HEK293 (cell line): ENCODE data around the gene REEP6.
A peak's percentile ranks its signal among the peaks of the same experiment; 100 is the strongest.

Experiments
- BCL11A ChIP-seq: fragments of 450-650 bp; formaldehyde crosslinking; IDR thresholded peaks from 2 replicates; pipeline ENCODE4 v1.5.1; 2016; ENCODE audit warnings: low read depth, missing biosample characterization, missing genetic modification characterization
- BCL11B ChIP-seq: fragments of 450-650 bp; formaldehyde crosslinking; IDR thresholded peaks from 2 replicates; pipeline ENCODE4 v1.5.1; 2016; ENCODE audit warnings: low read depth, missing biosample characterization, missing genetic modification characterization
- FEZF1 ChIP-seq: fragments of 450-650 bp; formaldehyde crosslinking; IDR thresholded peaks from 2 replicates; pipeline ENCODE4 v1.5.1; 2016; ENCODE audit warnings: missing biosample characterization, missing genetic modification characterization
- GLIS2 ChIP-seq: fragments of 450-650 bp; formaldehyde crosslinking; IDR thresholded peaks from 2 replicates; pipeline ENCODE4 v1.5.1; 2016; ENCODE audit warnings: missing biosample characterization, missing genetic modification characterization
- HOXD13 ChIP-seq: sonication (generic); formaldehyde crosslinking; IDR thresholded peaks from 2 replicates; pipeline ENCODE4 v1.8.0; 2022; ENCODE audit warnings: missing genetic modification reagents, borderline replicate concordance
- IKZF3 ChIP-seq: fragments of 450-650 bp; IDR thresholded peaks from 2 replicates; pipeline ENCODE4 v1.5.0; 2018; ENCODE audit warnings: missing biosample characterization, mild to moderate bottlenecking, missing genetic modification characterization, moderate library complexity
- KLF1 ChIP-seq: fragments of 450-650 bp; formaldehyde crosslinking; IDR thresholded peaks from 2 replicates; pipeline ENCODE4 v1.5.1; 2016; ENCODE audit warnings: missing biosample characterization, missing genetic modification characterization
- KLF16 ChIP-seq: fragments of 450-650 bp; formaldehyde crosslinking; IDR thresholded peaks from 2 replicates; pipeline ENCODE4 v1.5.1; 2017; ENCODE audit warnings: missing biosample characterization, missing genetic modification characterization
- KLF8 ChIP-seq: fragments of 450-650 bp; formaldehyde crosslinking; IDR thresholded peaks from 2 replicates; pipeline ENCODE4 v1.5.1; 2016; ENCODE audit warnings: missing biosample characterization, missing genetic modification characterization
- MEIS1 ChIP-seq: sonication (generic); formaldehyde crosslinking; IDR thresholded peaks from 2 replicates; pipeline ENCODE4 v1.8.1; 2022; ENCODE audit warnings: missing genetic modification reagents, mild to moderate bottlenecking, borderline replicate concordance
- OVOL3 ChIP-seq: fragments of 450-650 bp; formaldehyde crosslinking; IDR thresholded peaks from 2 replicates; pipeline ENCODE4 v1.5.1; 2016; ENCODE audit warnings: missing biosample characterization, missing genetic modification characterization
- PRDM1 ChIP-seq: fragments of 450-650 bp; formaldehyde crosslinking; IDR thresholded peaks from 2 replicates; pipeline ENCODE4; 2016; ENCODE audit warnings: missing biosample characterization, missing genetic modification characterization
- ZBTB17 ChIP-seq: fragments of 450-650 bp; formaldehyde crosslinking; IDR thresholded peaks from 2 replicates; pipeline ENCODE4 v1.5.1; 2016; ENCODE audit warnings: missing biosample characterization, missing genetic modification characterization
- ZFHX2 ChIP-seq: fragments of 450-650 bp; formaldehyde crosslinking; conservative IDR thresholded peaks from 2 replicates; pipeline ENCODE4 v1.5.1; 2016; ENCODE audit warnings: missing biosample characterization, missing genetic modification characterization
- ZFP3 ChIP-seq: fragments of 450-650 bp; formaldehyde crosslinking; IDR thresholded peaks from 2 replicates; pipeline ENCODE4 v1.5.1; 2016; ENCODE audit warnings: low read depth, missing biosample characterization, missing genetic modification characterization
- ZFP69B ChIP-seq: fragments of 450-650 bp; formaldehyde crosslinking; IDR thresholded peaks from 2 replicates; pipeline ENCODE4 v1.5.1; 2016; ENCODE audit warnings: missing biosample characterization, missing genetic modification characterization
- ZIC2 ChIP-seq: fragments of 450-650 bp; formaldehyde crosslinking; IDR thresholded peaks from 2 replicates; pipeline ENCODE4 v1.5.1; 2016; ENCODE audit warnings: missing biosample characterization, missing genetic modification characterization
- ZNF19 ChIP-seq: fragments of 450-650 bp; formaldehyde crosslinking; IDR thresholded peaks from 2 replicates; pipeline ENCODE4; 2016; ENCODE audit warnings: missing biosample characterization, missing genetic modification characterization, low read depth
- ZNF274 ChIP-seq, 2 experiments: fragments of 200-500 bp in 1 of 2; fragments of 450-650 bp in 1 of 2; sonication (Bioruptor generic) in 1 of 2; formaldehyde crosslinking in 1 of 2; IDR thresholded peaks; 2 replicates each; pipeline versions ENCODE4 v1.5.1 to v1.6.1; 2014 to 2016; ENCODE audit warnings: borderline replicate concordance in 1 of 2, inconsistent platforms in 1 of 2, low read length in 1 of 2, missing biosample characterization in 1 of 2, missing genetic modification characterization in 1 of 2
- ZNF335 ChIP-seq: fragments of 450-650 bp; formaldehyde crosslinking; conservative IDR thresholded peaks from 2 replicates; pipeline ENCODE4 v1.5.1; 2016; ENCODE audit warnings: missing biosample characterization, missing genetic modification characterization
- ZNF423 ChIP-seq: fragments of 450-650 bp; formaldehyde crosslinking; IDR thresholded peaks from 2 replicates; pipeline ENCODE4 v1.5.1; 2016; ENCODE audit warnings: missing biosample characterization, missing genetic modification characterization
- ZNF548 ChIP-seq: fragments of 450-650 bp; formaldehyde crosslinking; IDR thresholded peaks from 2 replicates; pipeline ENCODE4 v1.5.1; 2016; ENCODE audit warnings: missing biosample characterization, missing genetic modification characterization
- ZNF558 ChIP-seq: fragments of 450-650 bp; formaldehyde crosslinking; IDR thresholded peaks from 2 replicates; pipeline ENCODE4 v1.5.1; 2016; ENCODE audit warnings: missing biosample characterization, missing genetic modification characterization
- ZNF571 ChIP-seq: fragments of 450-650 bp; formaldehyde crosslinking; IDR thresholded peaks from 2 replicates; pipeline ENCODE4 v1.5.0; 2017; ENCODE audit warnings: missing biosample characterization, missing genetic modification characterization
- ZNF747 ChIP-seq: fragments of 450-650 bp; formaldehyde crosslinking; IDR thresholded peaks from 2 replicates; pipeline ENCODE4 v1.5.1; 2016; ENCODE audit warnings: missing biosample characterization, missing genetic modification characterization
- ZSCAN30 ChIP-seq: fragments of 450-650 bp; IDR thresholded peaks from 2 replicates; pipeline ENCODE4 v1.5.1; 2018; ENCODE audit warnings: missing biosample characterization, mild to moderate bottlenecking, missing genetic modification characterization, moderate library complexity
- TF ChIP-seq, protein P1 (sequence below): fragments of 450-650 bp; formaldehyde crosslinking; IDR thresholded peaks from 2 replicates; pipeline ENCODE4 v1.5.1; 2016; ENCODE audit warnings: missing biosample characterization, missing genetic modification characterization
- TF ChIP-seq, protein P2 (sequence below): fragments of 450-650 bp; IDR thresholded peaks from 2 replicates; pipeline ENCODE4 v1.5.1; 2018; ENCODE audit warnings: missing biosample characterization, mild to moderate bottlenecking, missing genetic modification characterization
- TF ChIP-seq, protein P3 (sequence below): fragments of 450-650 bp; formaldehyde crosslinking; IDR thresholded peaks from 2 replicates; pipeline ENCODE4 v1.5.1; 2017; ENCODE audit warnings: missing biosample characterization, missing genetic modification characterization
- TF ChIP-seq, protein P4 (sequence below): fragments of 450-650 bp; formaldehyde crosslinking; IDR thresholded peaks from 2 replicates; pipeline ENCODE4 v1.5.1; 2017; ENCODE audit warnings: missing biosample characterization, missing genetic modification characterization
- TF ChIP-seq, protein P5 (sequence below): IDR thresholded peaks from 2 replicates; pipeline ENCODE4 v1.6.1; 2011; ENCODE audit warnings: mild to moderate bottlenecking, low read depth, low read length, borderline replicate concordance
- TF ChIP-seq, protein P6 (sequence below): fragments of 450-650 bp; formaldehyde crosslinking; IDR thresholded peaks from 2 replicates; pipeline ENCODE4 v1.5.1; 2016; ENCODE audit warnings: missing biosample characterization, missing genetic modification characterization

The REEP6 gene

DNA sequence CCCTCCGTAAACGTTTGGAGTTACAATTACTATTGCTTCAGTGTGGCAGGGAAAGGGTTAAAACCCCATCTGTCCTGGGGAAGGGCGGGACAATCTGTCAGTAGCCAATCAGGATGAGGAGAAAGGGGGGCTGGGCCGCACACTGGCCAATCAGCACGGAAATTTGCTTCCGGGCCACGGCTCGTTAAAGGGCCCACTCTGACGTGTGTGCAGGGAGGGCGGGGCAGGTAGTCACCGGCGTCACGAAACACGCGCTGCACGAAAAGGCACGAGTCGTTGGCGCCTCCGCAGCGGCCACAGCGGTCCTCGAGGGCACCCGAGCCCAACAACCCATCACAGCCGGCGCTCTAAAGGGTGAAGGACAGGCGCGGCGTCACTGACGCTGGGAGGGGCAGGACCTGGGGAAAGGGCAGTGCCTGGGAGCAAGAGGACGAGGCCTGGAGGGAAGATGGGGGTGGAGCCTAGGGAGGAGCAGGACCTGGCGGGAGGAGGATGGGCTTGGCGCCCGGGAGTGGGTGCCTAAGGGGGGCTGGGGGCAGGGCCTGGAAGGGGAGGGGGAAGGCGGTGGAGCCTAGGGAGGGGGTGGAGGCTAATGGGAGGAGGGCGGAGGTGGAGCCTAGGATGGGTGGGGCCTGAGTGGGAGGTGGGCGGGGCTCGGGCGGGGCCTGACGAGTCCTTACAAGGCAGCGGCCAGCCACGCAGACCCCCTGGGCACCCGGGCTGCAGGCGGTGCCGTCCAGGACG, 17.0 kb downstream of the REEP6 start (continued):
- TF ChIP-seq KLF16 (tag by site-specific recombination) (peak; percentile 74), ZFHX2 (peak; percentile 32; the same call in 1 of the 2 replicates), FEZF1 (peak; percentile 89), MEIS1 (no peak), ZIC2 (peak; percentile 30; the same call in 1 of the 2 replicates), KLF1 (tag by site-specific recombination) (peak; percentile 66), ZNF423 (tag by site-specific recombination) (no peak), ZNF747 (tag by site-specific recombination) (no peak), ZNF558 (tag by site-specific recombination) (no peak), ZNF335 (tag by site-specific recombination) (peak; percentile 79), IKZF3 (tag by site-specific recombination) (peak; percentile 83), ZNF571 (no peak), HOXD13 (CRISPR knock-in tag) (peak; percentile 83; the same call in 1 of the 2 replicates), PRDM1 (tag by site-specific recombination) (no peak), ZFP69B (peak; percentile 97), ZNF274 (IDR thresholded peaks at IDR 0.05; ENCODE audit: low read length) (no peak), ZNF274 (tag by site-specific recombination; IDR thresholded peaks at IDR 0.05; ENCODE audit: borderline replicate concordance) (no peak), ZBTB17 (tag by site-specific recombination) (peak; percentile 63), ZSCAN30 (tag by site-specific recombination) (no peak), OVOL3 (tag by site-specific recombination) (no peak), ZNF548 (tag by site-specific recombination) (no peak), GLIS2 (0 out of 2 replicates have a peak, but pooled peaks have one; percentile 38), ZNF19 (tag by site-specific recombination) (no peak), KLF8 (peak; percentile 68), BCL11A (tag by site-specific recombination) (no peak), ZFP3 (tag by site-specific recombination) (no peak), BCL11B (tag by site-specific recombination) (0 out of 2 replicates have a peak, but pooled peaks have one; percentile 15)
- TF ChIP-seq, protein P1, sequence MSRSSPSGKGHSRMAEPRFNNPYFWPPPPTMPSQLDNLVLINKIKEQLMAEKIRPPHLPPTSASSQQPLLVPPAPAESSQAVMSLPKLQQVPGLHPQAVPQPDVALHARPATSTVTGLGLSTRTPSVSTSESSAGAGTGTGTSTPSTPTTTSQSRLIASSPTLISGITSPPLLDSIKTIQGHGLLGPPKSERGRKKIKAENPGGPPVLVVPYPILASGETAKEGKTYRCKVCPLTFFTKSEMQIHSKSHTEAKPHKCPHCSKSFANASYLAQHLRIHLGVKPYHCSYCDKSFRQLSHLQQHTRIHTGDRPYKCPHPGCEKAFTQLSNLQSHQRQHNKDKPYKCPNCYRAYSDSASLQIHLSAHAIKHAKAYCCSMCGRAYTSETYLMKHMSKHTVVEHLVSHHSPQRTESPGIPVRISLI (tag by site-specific recombination): no peak
- TF ChIP-seq, protein P2, sequence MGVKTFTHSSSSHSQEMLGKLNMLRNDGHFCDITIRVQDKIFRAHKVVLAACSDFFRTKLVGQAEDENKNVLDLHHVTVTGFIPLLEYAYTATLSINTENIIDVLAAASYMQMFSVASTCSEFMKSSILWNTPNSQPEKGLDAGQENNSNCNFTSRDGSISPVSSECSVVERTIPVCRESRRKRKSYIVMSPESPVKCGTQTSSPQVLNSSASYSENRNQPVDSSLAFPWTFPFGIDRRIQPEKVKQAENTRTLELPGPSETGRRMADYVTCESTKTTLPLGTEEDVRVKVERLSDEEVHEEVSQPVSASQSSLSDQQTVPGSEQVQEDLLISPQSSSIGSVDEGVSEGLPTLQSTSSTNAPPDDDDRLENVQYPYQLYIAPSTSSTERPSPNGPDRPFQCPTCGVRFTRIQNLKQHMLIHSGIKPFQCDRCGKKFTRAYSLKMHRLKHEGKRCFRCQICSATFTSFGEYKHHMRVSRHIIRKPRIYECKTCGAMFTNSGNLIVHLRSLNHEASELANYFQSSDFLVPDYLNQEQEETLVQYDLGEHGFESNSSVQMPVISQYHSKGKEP (tag by site-specific recombination): no peak
- TF ChIP-seq, protein P3, sequence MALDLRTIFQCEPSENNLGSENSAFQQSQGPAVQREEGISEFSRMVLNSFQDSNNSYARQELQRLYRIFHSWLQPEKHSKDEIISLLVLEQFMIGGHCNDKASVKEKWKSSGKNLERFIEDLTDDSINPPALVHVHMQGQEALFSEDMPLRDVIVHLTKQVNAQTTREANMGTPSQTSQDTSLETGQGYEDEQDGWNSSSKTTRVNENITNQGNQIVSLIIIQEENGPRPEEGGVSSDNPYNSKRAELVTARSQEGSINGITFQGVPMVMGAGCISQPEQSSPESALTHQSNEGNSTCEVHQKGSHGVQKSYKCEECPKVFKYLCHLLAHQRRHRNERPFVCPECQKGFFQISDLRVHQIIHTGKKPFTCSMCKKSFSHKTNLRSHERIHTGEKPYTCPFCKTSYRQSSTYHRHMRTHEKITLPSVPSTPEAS (tag by site-specific recombination): no peak
- TF ChIP-seq, protein P4, sequence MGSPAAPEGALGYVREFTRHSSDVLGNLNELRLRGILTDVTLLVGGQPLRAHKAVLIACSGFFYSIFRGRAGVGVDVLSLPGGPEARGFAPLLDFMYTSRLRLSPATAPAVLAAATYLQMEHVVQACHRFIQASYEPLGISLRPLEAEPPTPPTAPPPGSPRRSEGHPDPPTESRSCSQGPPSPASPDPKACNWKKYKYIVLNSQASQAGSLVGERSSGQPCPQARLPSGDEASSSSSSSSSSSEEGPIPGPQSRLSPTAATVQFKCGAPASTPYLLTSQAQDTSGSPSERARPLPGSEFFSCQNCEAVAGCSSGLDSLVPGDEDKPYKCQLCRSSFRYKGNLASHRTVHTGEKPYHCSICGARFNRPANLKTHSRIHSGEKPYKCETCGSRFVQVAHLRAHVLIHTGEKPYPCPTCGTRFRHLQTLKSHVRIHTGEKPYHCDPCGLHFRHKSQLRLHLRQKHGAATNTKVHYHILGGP (tag by site-specific recombination): no peak
- TF ChIP-seq, protein P5, sequence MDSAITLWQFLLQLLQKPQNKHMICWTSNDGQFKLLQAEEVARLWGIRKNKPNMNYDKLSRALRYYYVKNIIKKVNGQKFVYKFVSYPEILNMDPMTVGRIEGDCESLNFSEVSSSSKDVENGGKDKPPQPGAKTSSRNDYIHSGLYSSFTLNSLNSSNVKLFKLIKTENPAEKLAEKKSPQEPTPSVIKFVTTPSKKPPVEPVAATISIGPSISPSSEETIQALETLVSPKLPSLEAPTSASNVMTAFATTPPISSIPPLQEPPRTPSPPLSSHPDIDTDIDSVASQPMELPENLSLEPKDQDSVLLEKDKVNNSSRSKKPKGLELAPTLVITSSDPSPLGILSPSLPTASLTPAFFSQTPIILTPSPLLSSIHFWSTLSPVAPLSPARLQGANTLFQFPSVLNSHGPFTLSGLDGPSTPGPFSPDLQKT: peak; percentile 96
- TF ChIP-seq, protein P6, sequence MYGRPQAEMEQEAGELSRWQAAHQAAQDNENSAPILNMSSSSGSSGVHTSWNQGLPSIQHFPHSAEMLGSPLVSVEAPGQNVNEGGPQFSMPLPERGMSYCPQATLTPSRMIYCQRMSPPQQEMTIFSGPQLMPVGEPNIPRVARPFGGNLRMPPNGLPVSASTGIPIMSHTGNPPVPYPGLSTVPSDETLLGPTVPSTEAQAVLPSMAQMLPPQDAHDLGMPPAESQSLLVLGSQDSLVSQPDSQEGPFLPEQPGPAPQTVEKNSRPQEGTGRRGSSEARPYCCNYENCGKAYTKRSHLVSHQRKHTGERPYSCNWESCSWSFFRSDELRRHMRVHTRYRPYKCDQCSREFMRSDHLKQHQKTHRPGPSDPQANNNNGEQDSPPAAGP (tag by site-specific recombination): 0 out of 2 replicates have a peak, but pooled peaks have one; percentile 52
